Nephron progenitor cell (in vitro differentiated cells): ENCODE data around the gene NFIX.
A peak's percentile ranks its signal among the peaks of the same experiment; 100 is the strongest.

Experiments
- DNase-seq: peaks from one replicate; pipeline ENCODE4 v3.0.0; 2021
- H3K27ac Mint-ChIP-seq: 2 replicates; pipeline ENCODE4 v1.8.0; 2021; ENCODE audit warnings: mild to moderate bottlenecking, moderate library complexity, mixed read lengths
- H3K27me3 Mint-ChIP-seq: 2 replicates; pipeline ENCODE4 v1.8.0; 2021; ENCODE audit warnings: mild to moderate bottlenecking, low read depth, mixed read lengths; ENCODE audit not compliant: poor library complexity
- H3K36me3 Mint-ChIP-seq: 2 replicates; pipeline ENCODE4 v1.8.0; 2021; ENCODE audit warnings: low read depth, mixed read lengths
- H3K4me1 Mint-ChIP-seq: 2 replicates; pipeline ENCODE4 v1.8.0; 2021; ENCODE audit warnings: mixed read lengths
- H3K4me3 Mint-ChIP-seq: 2 replicates; pipeline ENCODE4 v1.8.0; 2021; ENCODE audit warnings: mild to moderate bottlenecking, moderate library complexity, mixed read lengths
- H3K9me3 Mint-ChIP-seq: 2 replicates; pipeline ENCODE4 v1.8.0; 2021; ENCODE audit warnings: mild to moderate bottlenecking, moderate library complexity, mixed read lengths
- CTCF ChIP-seq: fragments of 200-600 bp; sonication (generic); IDR thresholded peaks from 2 replicates; pipeline ENCODE4 v1.5.0; 2021; ENCODE audit warnings: antibody characterized with exemption

Gene NFIX

GRCh38 chr19:13058951-13059660 lies 63.8 kb downstream of the NFIX start:
- Mint-ChIP-seq H3K36me3 (no peaks in the 10 kb centered on the region), H3K4me3 (no peak overlapping the region), H3K4me1 (peaks cover 35% of the 10 kb centered on the region), H3K27me3 (peaks cover 100% of the 10 kb centered on the region), H3K27ac (no peak overlapping the region), H3K9me3 (no peaks in the 10 kb centered on the region)
- no peak for TF ChIP-seq CTCF
- no peak for DNase-seq

DNA sequence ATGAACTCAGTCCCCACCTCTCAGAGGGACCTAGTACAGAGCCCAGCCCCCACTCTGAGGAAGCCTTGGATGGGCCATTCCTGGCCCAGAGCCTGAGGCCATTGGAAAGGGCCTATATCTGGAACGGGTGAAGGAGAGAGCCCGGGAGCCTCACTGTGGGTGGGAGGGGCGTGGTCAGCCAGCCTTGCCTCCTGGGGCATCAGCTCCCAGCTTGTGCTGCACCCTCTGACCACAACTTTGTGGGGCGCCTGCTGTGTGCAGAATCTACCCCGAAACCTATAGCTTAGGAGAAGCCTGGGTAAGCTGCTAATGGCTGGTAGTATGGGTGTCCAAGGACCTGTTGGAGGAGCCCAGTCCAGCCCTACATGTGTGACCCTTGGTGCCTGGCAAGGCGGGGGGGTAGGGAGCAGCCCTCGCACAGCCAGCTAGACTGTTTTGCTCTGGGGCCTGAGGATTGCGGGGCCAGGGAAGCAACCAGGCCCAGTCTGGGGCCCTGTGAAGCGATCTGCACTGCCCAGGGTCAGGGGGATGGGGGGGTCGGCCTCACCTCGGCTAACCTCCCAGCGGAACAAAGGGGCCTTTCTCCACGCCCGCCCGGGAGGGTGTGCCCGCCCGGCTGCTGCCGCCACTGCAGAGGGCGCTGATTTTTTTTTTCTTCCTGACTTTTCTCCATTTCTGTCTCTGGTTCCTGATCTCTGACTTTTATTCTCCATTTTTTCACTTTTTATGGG lies 65.1 kb downstream of the NFIX start:
- no peak overlapping the region for H3K4me3 Mint-ChIP-seq
- H3K27me3 Mint-ChIP-seq, result peaks cover 99% of the 10 kb centered on the region
- H3K27ac Mint-ChIP-seq, result no peak overlapping the region
- no peaks in the 10 kb centered on the region for H3K9me3 Mint-ChIP-seq
- peaks cover 25% of the 10 kb centered on the region for H3K4me1 Mint-ChIP-seq
- no peaks in the 10 kb centered on the region for H3K36me3 Mint-ChIP-seq
- no peak for TF ChIP-seq CTCF
- DNase-seq, result no peak

DNA sequence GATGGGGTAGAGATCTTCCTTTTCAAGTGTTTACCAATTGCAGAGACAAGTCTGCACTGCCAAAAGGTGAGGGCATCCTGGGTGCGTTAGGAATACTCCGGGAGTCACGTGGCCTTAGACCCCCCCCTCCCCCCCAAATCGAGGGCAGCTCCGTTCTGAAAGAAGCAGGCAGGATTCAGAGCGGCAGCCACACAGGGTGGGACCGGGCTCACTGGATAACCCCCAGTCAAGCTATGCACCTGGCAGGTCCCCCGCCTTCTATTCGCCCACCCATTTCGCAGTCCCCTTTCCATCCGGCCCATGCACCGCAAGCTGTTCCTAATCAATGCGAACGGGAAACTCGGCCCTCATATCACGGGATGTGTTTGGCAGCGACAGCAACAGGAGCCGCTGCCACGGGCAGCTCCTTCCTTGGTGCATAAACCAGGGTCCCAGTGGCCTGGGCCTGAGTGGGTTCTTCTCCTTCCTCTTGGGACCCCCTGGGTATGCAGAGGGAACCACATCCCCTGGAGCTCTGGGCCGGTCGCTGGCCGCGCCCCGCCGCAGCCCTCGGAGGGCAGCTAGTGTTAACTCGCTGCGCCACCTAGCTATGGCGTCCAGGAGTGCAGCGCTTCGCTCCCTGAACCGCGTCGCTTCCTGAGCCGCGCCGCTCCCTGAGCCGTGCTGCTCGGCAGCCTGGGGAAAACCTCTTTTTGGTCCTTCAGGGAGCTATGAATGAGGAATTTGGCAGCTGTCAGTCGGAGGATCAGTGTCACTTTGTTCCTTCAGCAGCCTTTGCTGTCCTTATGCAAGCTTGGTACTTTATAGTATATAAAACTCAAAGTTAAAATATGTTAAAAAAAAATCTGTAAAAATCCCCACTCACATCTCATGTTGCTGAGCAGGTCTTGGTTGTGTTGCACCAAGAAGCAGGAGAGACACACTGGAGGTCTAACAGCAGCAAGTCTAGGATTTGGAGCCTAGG lies 66.0 kb downstream of the NFIX start:
- DNase-seq, result peak; percentile 94
- TF ChIP-seq CTCF, result peak; percentile 94
- Mint-ChIP-seq H3K9me3 (no peaks in the 10 kb centered on the region), H3K4me3 (no peak overlapping the region), H3K36me3 (no peaks in the 10 kb centered on the region), H3K27me3 (peaks cover 99% of the 10 kb centered on the region), H3K4me1 (peaks cover 18% of the 10 kb centered on the region), H3K27ac (no peak overlapping the region)

GRCh38 chr19:13062317-13062716 lies 67.0 kb downstream of the NFIX start:
- peaks cover 98% of the 10 kb centered on the region for H3K27me3 Mint-ChIP-seq
- H3K27ac Mint-ChIP-seq, result no peak overlapping the region
- no peaks in the 10 kb centered on the region for H3K9me3 Mint-ChIP-seq
- peaks cover 8% of the 10 kb centered on the region for H3K4me1 Mint-ChIP-seq
- no peak for TF ChIP-seq CTCF
- H3K4me3 Mint-ChIP-seq, result no peak overlapping the region
- DNase-seq, result no peak
- H3K36me3 Mint-ChIP-seq, result no peaks in the 10 kb centered on the region

GRCh38 chr19:13063461-13064091 lies 68.3 kb downstream of the NFIX start:
- Mint-ChIP-seq H3K27ac (no peak overlapping the region), H3K4me3 (no peak overlapping the region), H3K36me3 (no peaks in the 10 kb centered on the region), H3K9me3 (no peaks in the 10 kb centered on the region), H3K27me3 (peaks cover 96% of the 10 kb centered on the region), H3K4me1 (peaks cover 8% of the 10 kb centered on the region)
- no peak for DNase-seq
- no peak for TF ChIP-seq CTCF
